Smooth muscle cell (in vitro differentiated cells): ENCODE results near the gene MSANTD1. TPM values are rescaled to one million over a fixed set of nuclear protein-coding genes. Genes with fewer than 3 reads are reported as not detected.

Experiments
- DNase-seq: peaks from one replicate; lab custom pipeline; 2025; ENCODE audit not compliant: unreplicated experiment; lab: John Stamatoyannopoulos, UW
- H2AFZ ChIP-seq: fragments of 200-600 bp; sonication (generic); 2 replicates; pipeline ENCODE4 v1.6.0; 2016; ENCODE audit warnings: antibody characterized with exemption, low read depth, mild to moderate bottlenecking
- H3F3A ChIP-seq: fragments of 200-600 bp; sonication (generic); 2 replicates; pipeline ENCODE4 v1.6.0; 2017; ENCODE audit warnings: antibody characterized with exemption, low read depth
- H3K27ac ChIP-seq: fragments of 200-600 bp; sonication (generic); 2 replicates; pipeline ENCODE4 v1.5.1; 2016; ENCODE audit warnings: low read depth, mild to moderate bottlenecking
- H3K27me3 ChIP-seq: fragments of 200-600 bp; sonication (generic); 2 replicates; pipeline ENCODE4 v1.6.1; 2016; ENCODE audit warnings: low read depth, mild to moderate bottlenecking
- H3K36me3 ChIP-seq: fragments of 200-600 bp; sonication (generic); 2 replicates; pipeline ENCODE4 v1.5.1; 2016; ENCODE audit warnings: low read depth
- H3K4me1 ChIP-seq: fragments of 200-600 bp; sonication (generic); 2 replicates; pipeline ENCODE4 v1.5.1; 2016; ENCODE audit warnings: low read depth
- H3K4me2 ChIP-seq: fragments of 200-600 bp; sonication (generic); 2 replicates; pipeline ENCODE4 v1.6.0; 2016; ENCODE audit warnings: mild to moderate bottlenecking
- H3K4me3 ChIP-seq: fragments of 200-600 bp; sonication (generic); 2 replicates; pipeline ENCODE4 v1.5.1; 2016; ENCODE audit warnings: mild to moderate bottlenecking
- H3K79me2 ChIP-seq: fragments of 200-600 bp; sonication (generic); 2 replicates; pipeline ENCODE4 v1.6.0; 2016; ENCODE audit warnings: low read depth, mild to moderate bottlenecking
- H3K9ac ChIP-seq: fragments of 200-600 bp; sonication (generic); 2 replicates; pipeline ENCODE4 v1.6.0; 2016; ENCODE audit warnings: low read depth
- H3K9me3 ChIP-seq: fragments of 200-600 bp; sonication (generic); replicated peaks from 2 replicates; pipeline ENCODE4 v1.5.1; 2016; ENCODE audit warnings: low read depth
- H4K20me1 ChIP-seq: fragments of 200-600 bp; sonication (generic); 2 replicates; pipeline ENCODE4 v1.6.0; 2016; ENCODE audit warnings: low read depth
- WGBS: methylation state at CpG from one replicate; pipeline ENCODE4 v1.1.7; 2016; ENCODE audit warnings: low lambda C conversion rate; 5-methylcytosine and 5-hydroxymethylcytosine counted together
- polyA plus RNA-seq: library from polyadenylated mRNA; unstranded; fragments of >200 nt; fragmentation: Nextera tagmentation; extraction: Ambion mirVana; gene quantifications from 2 replicates; pipeline ENCODE4 v1.2.1, GENCODE V29; 2016
- total RNA-seq: library from RNA; depleted of rRNA; stranded (reverse); fragments of >200 nt; gene quantifications from 2 replicates; pipeline ENCODE4 v1.2.3, GENCODE V29; 2014
- TF ChIP-seq, protein P1 (sequence below): fragments of 200-600 bp; sonication (generic); IDR thresholded peaks from 2 replicates; pipeline ENCODE4 v1.5.1; 2017; ENCODE audit warnings: borderline replicate concordance, mild to moderate bottlenecking, antibody characterized with exemption; ENCODE audit not compliant: insufficient read depth, poor library complexity, severe bottlenecking

The MSANTD1 gene
- total and polyA plus RNA-seq, 2 experiments from 2014 or later, result 0.30 to 1.4 TPM

GRCh38 chr4:3252831-3253641 lies 4.1 kb downstream of the MSANTD1 start:
- WGBS, result 95% methylated on average over 38 of the region's 38 CpGs
- Histone ChIP-seq H3K4me2 (no peak overlapping the region), H3F3A (no peaks in the 10 kb centered on the region), H4K20me1 (no peaks in the 10 kb centered on the region), H3K9ac (no peak overlapping the region), H3K9me3 (no peaks in the 10 kb centered on the region), H3K27me3 (no peaks in the 10 kb centered on the region), H3K36me3 (no peaks in the 10 kb centered on the region), H2AFZ (no peak overlapping the region), H3K79me2 (no peaks in the 10 kb centered on the region), H3K27ac (no peak overlapping the region), H3K4me3 (no peak overlapping the region), H3K4me1 (no peaks in the 10 kb centered on the region)
- TF ChIP-seq, protein P1, sequence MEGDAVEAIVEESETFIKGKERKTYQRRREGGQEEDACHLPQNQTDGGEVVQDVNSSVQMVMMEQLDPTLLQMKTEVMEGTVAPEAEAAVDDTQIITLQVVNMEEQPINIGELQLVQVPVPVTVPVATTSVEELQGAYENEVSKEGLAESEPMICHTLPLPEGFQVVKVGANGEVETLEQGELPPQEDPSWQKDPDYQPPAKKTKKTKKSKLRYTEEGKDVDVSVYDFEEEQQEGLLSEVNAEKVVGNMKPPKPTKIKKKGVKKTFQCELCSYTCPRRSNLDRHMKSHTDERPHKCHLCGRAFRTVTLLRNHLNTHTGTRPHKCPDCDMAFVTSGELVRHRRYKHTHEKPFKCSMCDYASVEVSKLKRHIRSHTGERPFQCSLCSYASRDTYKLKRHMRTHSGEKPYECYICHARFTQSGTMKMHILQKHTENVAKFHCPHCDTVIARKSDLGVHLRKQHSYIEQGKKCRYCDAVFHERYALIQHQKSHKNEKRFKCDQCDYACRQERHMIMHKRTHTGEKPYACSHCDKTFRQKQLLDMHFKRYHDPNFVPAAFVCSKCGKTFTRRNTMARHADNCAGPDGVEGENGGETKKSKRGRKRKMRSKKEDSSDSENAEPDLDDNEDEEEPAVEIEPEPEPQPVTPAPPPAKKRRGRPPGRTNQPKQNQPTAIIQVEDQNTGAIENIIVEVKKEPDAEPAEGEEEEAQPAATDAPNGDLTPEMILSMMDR, result no peak
- no peak for DNase-seq

GRCh38 chr4:3253808-3254207 lies 4.8 kb downstream of the MSANTD1 start:
- Histone ChIP-seq H3K27ac (no peak overlapping the region), H3K4me1 (no peaks in the 10 kb centered on the region), H4K20me1 (no peaks in the 10 kb centered on the region), H3K9me3 (no peaks in the 10 kb centered on the region), H3K79me2 (no peaks in the 10 kb centered on the region), H2AFZ (no peak overlapping the region), H3K4me2 (no peak overlapping the region), H3K9ac (no peak overlapping the region), H3K36me3 (no peaks in the 10 kb centered on the region), H3K4me3 (no peak overlapping the region), H3K27me3 (no peaks in the 10 kb centered on the region), H3F3A (no peaks in the 10 kb centered on the region)
- 93% methylated on average over 13 of the region's 13 CpGs for WGBS
- TF ChIP-seq, protein P1, result no peak
- no peak for DNase-seq

GRCh38 chr4:3254302-3255131 lies 5.6 kb downstream of the MSANTD1 start:
- no peak for DNase-seq
- H3K4me3 ChIP-seq, result no peak overlapping the region
- no peak overlapping the region for H2AFZ ChIP-seq
- H3K27ac ChIP-seq, result no peak overlapping the region
- no peak overlapping the region for H3K4me2 ChIP-seq
- H3K4me1 ChIP-seq, result no peaks in the 10 kb centered on the region
- H3F3A ChIP-seq, result no peaks in the 10 kb centered on the region
- H3K9ac ChIP-seq, result no peak overlapping the region
- H3K9me3 ChIP-seq, result no peaks in the 10 kb centered on the region
- TF ChIP-seq, protein P1, result no peak
- 95% methylated on average over 14 of the region's 14 CpGs for WGBS
- H3K27me3 ChIP-seq, result no peaks in the 10 kb centered on the region
- H3K36me3 ChIP-seq, result no peaks in the 10 kb centered on the region
- H4K20me1 ChIP-seq, result no peaks in the 10 kb centered on the region
- H3K79me2 ChIP-seq, result no peaks in the 10 kb centered on the region
